Measurements from ENCODE around the gene SULF2. TPM values are rescaled to one million over a fixed set of nuclear protein-coding genes. Genes with fewer than 3 reads are reported as not detected.

The SULF2 gene
- total RNA-seq, 1 experiment from 2014 or later = 13.0 TPM

GRCh38 chr20:47757145-47758035 is 27.9 kb downstream of the SULF2 start:
- Histone ChIP-seq H4K20me1 (ENCODE audit: insufficient read depth) (no peaks in the 10 kb centered on the region), H3K4me2 (ENCODE audit: low read length) (no peak overlapping the region), H2AFZ (ENCODE audit: low read depth, low read length, poor library complexity, severe bottlenecking) (no peak overlapping the region), H3K4me3 (replicated peaks in 1 of 2; ENCODE audit: low read depth in 1 of 2, low read length in 2 of 2) (no peak overlapping the region), H3K9me3 (ENCODE audit: control insufficient read depth in 1 of 2, insufficient read depth in 1 of 2, low read depth in 1 of 2, low read length in 2 of 2) (no peaks in the 10 kb centered on the region), H3K27me3 (ENCODE audit: insufficient read depth, low read length) (no peaks in the 10 kb centered on the region), H3K9me2 (ENCODE audit: insufficient read depth) (no peaks in the 10 kb centered on the region), H3K79me2 (ENCODE audit: insufficient read depth, low read length) (no peaks in the 10 kb centered on the region), H3K4me1 (ENCODE audit: control insufficient read depth in 1 of 2, insufficient read depth in 2 of 2, low read length in 2 of 2) (no peaks in the 10 kb centered on the region), H3K36me3 (ENCODE audit: control insufficient read depth in 1 of 2, insufficient read depth in 2 of 2, low read length in 2 of 2) (no peaks in the 10 kb centered on the region), H3K9ac (ENCODE audit: low read length) (no peak overlapping the region), H3K27ac (ENCODE audit: low read depth, low read length) (no peak overlapping the region)
- ATAC-seq (no peak), DNase-seq (ENCODE audit: low read depth, low spot score) (no peak)
- intact Hi-C loops (cut with micrococcal nuclease) = no loop called here
- TF ChIP-seq YY1 (IDR thresholded peaks at IDR 0.05; ENCODE audit: extremely low read depth, insufficient replicate concordance, low read depth, low read length) (no peak), CEBPB (IDR thresholded peaks at IDR 0.05; ENCODE audit: low read depth) (no peak), EZH2phosphoT487 (IDR thresholded peaks at IDR 0.05; ENCODE audit: borderline replicate concordance) (no peak), REST (IDR thresholded peaks at IDR 0.05; ENCODE audit: low read depth) (no peak), SRF (IDR thresholded peaks at IDR 0.05; ENCODE audit: low read depth) (no peak)
- TF ChIP-seq, protein P1, sequence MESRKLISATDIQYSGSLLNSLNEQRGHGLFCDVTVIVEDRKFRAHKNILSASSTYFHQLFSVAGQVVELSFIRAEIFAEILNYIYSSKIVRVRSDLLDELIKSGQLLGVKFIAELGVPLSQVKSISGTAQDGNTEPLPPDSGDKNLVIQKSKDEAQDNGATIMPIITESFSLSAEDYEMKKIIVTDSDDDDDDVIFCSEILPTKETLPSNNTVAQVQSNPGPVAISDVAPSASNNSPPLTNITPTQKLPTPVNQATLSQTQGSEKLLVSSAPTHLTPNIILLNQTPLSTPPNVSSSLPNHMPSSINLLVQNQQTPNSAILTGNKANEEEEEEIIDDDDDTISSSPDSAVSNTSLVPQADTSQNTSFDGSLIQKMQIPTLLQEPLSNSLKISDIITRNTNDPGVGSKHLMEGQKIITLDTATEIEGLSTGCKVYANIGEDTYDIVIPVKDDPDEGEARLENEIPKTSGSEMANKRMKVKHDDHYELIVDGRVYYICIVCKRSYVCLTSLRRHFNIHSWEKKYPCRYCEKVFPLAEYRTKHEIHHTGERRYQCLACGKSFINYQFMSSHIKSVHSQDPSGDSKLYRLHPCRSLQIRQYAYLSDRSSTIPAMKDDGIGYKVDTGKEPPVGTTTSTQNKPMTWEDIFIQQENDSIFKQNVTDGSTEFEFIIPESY (IDR thresholded peaks at IDR 0.05; ENCODE audit: extremely low read depth, insufficient replicate concordance, low read length) = no peak
- TF ChIP-seq, protein P2, sequence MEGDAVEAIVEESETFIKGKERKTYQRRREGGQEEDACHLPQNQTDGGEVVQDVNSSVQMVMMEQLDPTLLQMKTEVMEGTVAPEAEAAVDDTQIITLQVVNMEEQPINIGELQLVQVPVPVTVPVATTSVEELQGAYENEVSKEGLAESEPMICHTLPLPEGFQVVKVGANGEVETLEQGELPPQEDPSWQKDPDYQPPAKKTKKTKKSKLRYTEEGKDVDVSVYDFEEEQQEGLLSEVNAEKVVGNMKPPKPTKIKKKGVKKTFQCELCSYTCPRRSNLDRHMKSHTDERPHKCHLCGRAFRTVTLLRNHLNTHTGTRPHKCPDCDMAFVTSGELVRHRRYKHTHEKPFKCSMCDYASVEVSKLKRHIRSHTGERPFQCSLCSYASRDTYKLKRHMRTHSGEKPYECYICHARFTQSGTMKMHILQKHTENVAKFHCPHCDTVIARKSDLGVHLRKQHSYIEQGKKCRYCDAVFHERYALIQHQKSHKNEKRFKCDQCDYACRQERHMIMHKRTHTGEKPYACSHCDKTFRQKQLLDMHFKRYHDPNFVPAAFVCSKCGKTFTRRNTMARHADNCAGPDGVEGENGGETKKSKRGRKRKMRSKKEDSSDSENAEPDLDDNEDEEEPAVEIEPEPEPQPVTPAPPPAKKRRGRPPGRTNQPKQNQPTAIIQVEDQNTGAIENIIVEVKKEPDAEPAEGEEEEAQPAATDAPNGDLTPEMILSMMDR (IDR thresholded peaks at IDR 0.05 in 2 of 3, conservative IDR thresholded peaks at IDR 0.05 in 1 of 3; ENCODE audit: borderline replicate concordance in 1 of 3, insufficient read depth in 1 of 3, low read depth in 2 of 3, low read length in 2 of 3) = no peak
- BruUV-seq (replicated peaks) = no TSS peak
- ChIA-PET RAD21 (ENCODE audit: low non-redundant PET in 1 of 2, low total read pairs in 2 of 2, uncharacterized antibody in 2 of 2, unreplicated experiment in 2 of 2) (no interaction called here), CTCF (no interaction called here), POLR2A (no interaction called here)
